NCI-H82 (cell line): Measurements from ENCODE around the gene TM7SF3.
"Not testable (repeated sequence)": the region's sequence is repeated elsewhere in the genome, so short reads cannot be mapped to it uniquely, and the experiment has no call there.

Experiments
- DNase-seq: peaks from one replicate; lab custom pipeline; 2025; lab: John Stamatoyannopoulos, UW

The TM7SF3 gene

GRCh38 chr12:27014085-27014858 lies at the start of gene TM7SF3:
TM7SF3 (minus strand) TSS chr12:27014384; CDS start chr12:27014168, 216 bp downstream.
- peak; percentile 96 for DNase-seq

- no peak for DNase-seq
These were observed 49.2 kb upstream of the TM7SF3 start for GRCh38 chr12:27063250-27063851.

DNA sequence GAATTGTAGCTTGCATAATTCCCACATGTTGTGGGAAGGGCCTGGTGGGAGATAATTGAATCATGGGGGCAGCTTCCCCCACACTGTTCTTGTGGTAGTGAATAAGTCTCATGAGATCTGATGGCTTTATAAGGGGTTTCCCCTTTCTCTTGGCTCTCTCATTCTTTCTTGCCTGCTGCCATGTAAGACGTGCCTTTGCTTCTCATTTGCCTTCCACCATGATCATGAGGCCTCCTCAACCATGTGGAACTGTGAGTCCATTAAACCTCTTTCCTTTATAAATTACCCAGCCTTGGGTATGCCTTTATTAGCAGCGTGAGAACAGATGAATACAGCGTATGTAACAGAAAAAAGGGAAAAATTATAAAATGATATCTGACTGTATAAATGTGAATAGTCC lies 47.1 kb upstream of the TM7SF3 start:
- DNase-seq: no peak

DNA sequence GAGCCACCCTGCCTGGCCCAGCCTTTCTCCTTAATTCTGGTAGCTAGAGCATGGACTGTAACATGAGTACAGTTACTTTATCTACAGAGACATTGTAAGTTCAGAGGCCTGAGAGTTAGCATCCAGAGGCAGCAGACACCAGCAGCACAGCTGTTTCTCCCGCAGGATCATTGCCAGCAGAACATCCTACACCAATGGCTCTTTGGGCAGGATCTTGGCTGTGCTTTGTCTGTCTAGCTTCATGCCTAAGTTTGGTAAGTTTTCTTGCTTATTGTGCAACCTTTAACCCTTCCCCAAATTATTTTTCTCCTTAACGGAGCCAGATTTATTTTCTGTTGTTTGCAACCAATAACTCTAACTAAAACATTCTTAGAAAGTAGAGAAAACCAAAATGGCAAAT lies 46.6 kb upstream of the TM7SF3 start:
- DNase-seq: no peak

DNA sequence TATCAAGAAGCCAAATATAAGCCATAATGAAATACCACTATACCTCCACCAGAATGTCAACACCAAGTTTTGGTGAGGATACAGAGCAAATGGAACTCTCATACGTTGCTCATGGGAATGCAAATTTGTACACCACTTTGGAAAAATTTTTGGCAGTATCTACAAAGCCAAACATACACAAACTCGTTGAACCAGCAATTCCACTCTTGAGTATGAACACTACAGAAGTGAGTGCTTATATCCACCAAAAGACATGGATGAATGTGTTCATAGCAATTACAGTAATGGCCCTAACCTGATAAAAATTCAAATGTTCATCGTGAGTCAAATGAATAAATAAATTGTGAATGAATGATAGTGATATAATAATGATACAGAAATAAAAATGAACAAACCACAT lies 43.4 kb upstream of the TM7SF3 start:
- DNase-seq: no peak

GRCh38 chr12:27055966-27056365 lies 41.8 kb upstream of the TM7SF3 start:
- peak; percentile 7 for DNase-seq

DNA sequence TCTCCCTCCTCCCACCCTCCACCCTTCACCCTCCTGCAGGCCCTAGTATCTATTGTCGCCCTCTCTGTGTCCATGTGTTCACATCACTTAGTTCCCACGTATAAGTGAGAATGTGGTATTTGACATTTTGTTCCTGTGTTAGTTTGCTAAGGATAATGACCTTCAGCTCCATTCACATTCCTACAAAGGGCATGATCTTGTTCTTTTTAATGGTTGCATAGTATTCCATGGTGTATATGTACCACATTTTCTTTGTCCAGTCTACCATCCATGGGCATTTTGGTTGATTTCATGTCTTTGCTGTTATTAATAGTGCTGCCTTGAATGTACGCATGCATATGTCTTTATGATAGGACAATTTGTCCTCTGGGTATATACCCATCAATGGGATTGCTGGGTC lies 38.6 kb upstream of the TM7SF3 start:
- no peak for DNase-seq

DNA sequence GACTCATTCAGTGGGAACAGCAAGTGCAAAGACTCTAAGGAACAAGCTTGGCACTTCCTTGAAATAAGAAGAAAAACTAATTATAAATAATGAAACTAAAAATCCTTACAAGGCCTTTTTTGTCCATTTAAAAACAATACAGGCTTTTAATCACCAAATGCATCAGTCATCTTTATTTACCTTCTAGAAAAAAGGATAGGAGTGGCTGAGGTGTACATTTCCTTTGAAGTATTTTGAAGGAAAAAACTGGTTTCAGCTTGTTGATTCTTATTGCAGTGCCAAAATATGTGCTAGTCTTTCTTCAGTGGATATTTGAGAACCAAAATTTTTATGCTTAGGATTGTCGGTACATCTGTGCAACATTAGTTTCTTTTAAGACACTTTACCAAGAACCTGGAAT lies 38.0 kb upstream of the TM7SF3 start:
- DNase-seq: no peak

GRCh38 chr12:27048822-27049752 lies 34.9 kb upstream of the TM7SF3 start:
- DNase-seq: peak; percentile 46

- not testable (repeated sequence) for DNase-seq
These were observed 27.8 kb upstream of the TM7SF3 start for GRCh38 chr12:27042018-27042417.

GRCh38 chr12:27040637-27041036 lies 26.5 kb upstream of the TM7SF3 start:
- not testable (repeated sequence) for DNase-seq

GRCh38 chr12:27034607-27035293 lies 20.6 kb upstream of the TM7SF3 start:
- peak; percentile 99 for DNase-seq

DNA sequence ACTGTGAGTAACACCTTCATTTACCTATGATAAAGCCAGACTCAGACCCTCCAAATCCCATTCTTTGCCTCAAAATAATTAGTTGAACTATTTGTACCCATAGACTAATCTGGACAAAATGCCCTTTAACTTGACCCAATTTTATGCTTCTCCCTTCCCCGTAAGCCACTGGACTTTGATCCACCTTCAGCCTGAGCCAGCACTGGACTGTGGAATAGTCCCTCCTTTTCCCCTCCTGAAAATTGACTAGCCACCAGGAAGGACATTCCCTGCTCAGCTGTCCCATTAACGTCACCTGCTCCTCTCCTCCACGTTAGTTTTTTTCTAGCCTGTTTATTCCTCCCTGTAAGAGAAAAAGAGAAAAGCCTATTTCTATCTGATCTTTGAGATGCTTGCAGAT lies 18.5 kb upstream of the TM7SF3 start:
- no peak for DNase-seq

DNA sequence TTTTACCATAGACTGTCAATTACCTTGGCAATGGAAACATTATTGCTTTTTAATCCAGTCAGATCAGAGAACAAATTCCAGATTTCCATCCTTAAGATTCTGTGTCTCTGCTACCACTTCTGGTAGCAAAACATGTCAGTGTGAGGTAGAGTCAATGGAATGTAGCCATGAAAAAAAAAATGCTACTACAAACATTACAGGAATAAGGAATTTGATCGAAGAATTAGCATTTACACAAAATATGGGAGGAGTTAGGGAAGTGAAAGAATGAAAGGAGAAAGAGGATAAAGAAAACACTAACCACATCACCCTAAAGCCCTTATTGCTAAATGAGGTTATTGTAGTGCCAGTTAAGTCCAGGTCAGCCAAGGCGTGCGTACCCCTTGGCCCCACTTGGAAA lies 17.3 kb upstream of the TM7SF3 start:
- no peak for DNase-seq

DNA sequence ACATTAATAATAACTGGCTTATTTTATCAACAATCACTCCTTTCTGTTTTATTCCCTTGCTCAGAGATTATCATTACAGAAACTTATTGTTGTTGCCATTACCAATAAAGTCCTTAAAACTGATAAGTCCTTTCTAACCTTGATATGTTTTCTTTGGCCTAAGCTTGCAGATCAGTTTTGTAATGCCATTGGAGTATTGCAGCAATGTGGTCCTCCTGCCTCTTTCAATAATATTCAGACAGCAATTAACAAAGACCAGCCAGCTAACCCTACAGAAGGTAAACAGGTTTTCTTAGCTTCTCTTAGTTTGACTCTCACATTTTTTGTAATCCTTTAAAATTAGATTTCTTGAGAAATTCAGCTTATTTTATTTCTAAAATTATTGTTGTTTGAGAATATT lies 12.1 kb upstream of the TM7SF3 start:
- no peak for DNase-seq

GRCh38 chr12:27025116-27025515 lies 10.9 kb upstream of the TM7SF3 start:
- DNase-seq: no peak

GRCh38 chr12:27024291-27024690 lies 10.1 kb upstream of the TM7SF3 start:
- peak; percentile 28 for DNase-seq

DNA sequence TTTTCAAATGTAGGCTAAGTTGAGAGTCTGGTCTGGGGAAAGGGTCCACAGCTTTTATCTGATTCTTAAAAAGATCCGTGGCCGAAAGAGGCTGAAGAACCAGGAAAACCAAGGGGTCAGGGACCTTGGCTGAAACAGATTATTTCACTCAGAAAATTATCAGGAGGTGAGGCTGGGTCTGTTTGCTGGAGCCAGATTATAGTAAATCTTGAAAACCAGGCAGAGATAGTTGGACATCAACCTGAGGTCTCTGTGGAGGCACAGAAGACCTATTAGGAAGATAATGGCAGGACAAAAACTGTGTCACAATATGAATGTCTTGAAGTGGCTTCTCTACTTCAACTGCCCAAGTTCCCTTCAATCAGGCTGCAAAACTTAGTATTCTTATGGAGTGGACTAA lies 6.6 kb upstream of the TM7SF3 start:
- no peak for DNase-seq

DNA sequence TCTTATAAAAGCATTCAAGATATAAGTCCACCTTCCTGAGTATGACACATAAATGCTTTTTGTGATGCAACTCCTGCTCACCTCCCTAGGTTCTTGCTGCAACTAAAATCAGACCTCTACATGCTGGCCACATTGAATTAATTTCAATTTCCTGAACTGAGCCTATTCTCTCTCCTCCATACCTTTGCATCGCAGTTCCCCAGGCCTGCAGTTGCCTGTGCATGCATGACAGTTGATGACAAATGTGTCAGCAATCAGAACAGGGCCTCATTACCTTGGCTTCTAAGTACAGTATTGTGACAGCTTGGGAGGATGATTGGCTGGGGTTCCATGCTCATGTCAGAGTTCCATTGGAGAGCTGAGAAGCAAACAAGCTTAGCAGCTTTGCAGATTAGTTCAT lies 3.9 kb upstream of the TM7SF3 start:
- DNase-seq: peak; percentile 97

DNA sequence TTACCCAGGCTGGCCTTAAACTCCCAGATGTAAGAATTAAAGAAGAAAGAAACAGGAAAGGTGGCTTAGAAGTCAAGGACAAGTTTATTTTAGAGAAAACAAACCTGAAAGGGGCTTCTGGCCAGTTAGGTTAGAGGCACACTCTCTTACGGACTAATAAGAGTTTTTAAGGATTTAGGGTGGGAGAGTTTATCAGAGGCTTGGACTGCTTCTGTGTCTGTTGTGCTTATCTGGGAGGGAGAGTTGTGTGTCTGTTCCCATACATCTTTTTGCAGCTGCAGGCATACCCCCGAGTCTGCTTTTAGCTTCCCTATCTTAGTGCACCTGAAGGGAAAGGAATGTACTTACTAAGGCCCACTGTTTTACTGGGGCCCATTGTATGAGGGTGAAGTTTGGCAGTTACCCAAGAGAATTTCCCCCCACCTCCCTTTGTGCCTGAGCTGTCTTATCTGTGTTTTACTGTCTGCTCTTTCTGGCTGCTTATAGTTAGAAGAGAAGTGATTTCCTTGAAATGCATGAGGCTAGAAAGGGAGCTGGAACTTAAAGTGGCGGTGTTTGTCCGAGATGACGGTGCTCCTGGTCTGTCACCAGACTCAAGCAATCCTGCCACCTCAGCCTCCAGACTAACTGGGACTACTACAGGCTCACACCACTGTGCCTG lies 3.1 kb upstream of the TM7SF3 start:
- peak; percentile 11 for DNase-seq

GRCh38 chr12:27015730-27016076 lies 1.5 kb upstream of the TM7SF3 start:
- DNase-seq: peak; percentile 59
